GM19023 (cell line): ENCODE measurements around the gene ACCSL.

Source experiments
- ATAC-seq: cut with Tn5 transposase; IDR thresholded peaks from one replicate; pipeline ENCODE4 v1.9.1; 2021; ENCODE audit warnings: mild to moderate bottlenecking, moderate library complexity; ENCODE audit not compliant: unreplicated experiment

ACCSL gene

GRCh38 chr11:44047931-44048431 is at the start of gene ACCSL:
ACCSL (plus strand) TSS chr11:44047981; CDS start chr11:44048037, 56 bp downstream.
- no peak for ATAC-seq

- ATAC-seq = no peak
Measured at GRCh38 chr11:43998308-43998707, 49.5 kb upstream of the ACCSL start.

GRCh38 chr11:44000731-44001130 is 47.0 kb upstream of the ACCSL start:
- ATAC-seq = no peak

- no peak for ATAC-seq
Measured at GRCh38 chr11:44002191-44003093, 45.3 kb upstream of the ACCSL start.

- ATAC-seq = no peak
Measured at GRCh38 chr11:44003736-44004451, 43.9 kb upstream of the ACCSL start.

- no peak for ATAC-seq
Measured at GRCh38 chr11:44004452-44005062, 43.2 kb upstream of the ACCSL start.

GRCh38 chr11:44005063-44005701 is 42.6 kb upstream of the ACCSL start:
- no peak for ATAC-seq

- ATAC-seq = no peak
Measured at GRCh38 chr11:44005956-44006355, 41.8 kb upstream of the ACCSL start.

GRCh38 chr11:44006917-44007361 is 40.8 kb upstream of the ACCSL start:
- ATAC-seq = no peak

- no peak for ATAC-seq
Measured at GRCh38 chr11:44007481-44008087, 40.2 kb upstream of the ACCSL start.

- ATAC-seq = no peak
Measured at GRCh38 chr11:44008088-44008501, 39.7 kb upstream of the ACCSL start.

- no peak for ATAC-seq
Measured at GRCh38 chr11:44008698-44009097, 39.1 kb upstream of the ACCSL start.

GRCh38 chr11:44010789-44011251 is 37.0 kb upstream of the ACCSL start:
- ATAC-seq = no peak

- ATAC-seq = no peak
Measured at GRCh38 chr11:44011797-44012196, 36.0 kb upstream of the ACCSL start.

GRCh38 chr11:44014968-44015623 is 32.7 kb upstream of the ACCSL start:
- no peak for ATAC-seq

- no peak for ATAC-seq
Measured at GRCh38 chr11:44015624-44016007, 32.2 kb upstream of the ACCSL start.

- ATAC-seq = no peak
Measured at GRCh38 chr11:44016131-44016530, 31.6 kb upstream of the ACCSL start.

GRCh38 chr11:44016546-44017442 is 31.0 kb upstream of the ACCSL start:
- ATAC-seq = no peak
